Measurements from ENCODE around the gene NKX1-1. TPM values are rescaled to one million over a fixed set of nuclear protein-coding genes. Genes with fewer than 3 reads are reported as not detected.
"Not testable (repeated sequence)": the region's sequence is repeated elsewhere in the genome, so short reads cannot be mapped to it uniquely, and the experiment has no call there.

The NKX1-1 gene
- total RNA-seq (2014; rRNA removed; shearing (Covaris generic)) = not detected in 2 replicates
- polyA plus RNA-seq (2015; cell fraction: cytosol; rRNA removed) = not detected in 2 replicates
- not detected in 2 replicates for polyA plus RNA-seq (2015; cell fraction: nucleus; rRNA removed)

- in situ Hi-C loops (cut with HindIII; ENCODE audit: low pct_unique_long_range_greater_than_20kb, low sequenced_read_pairs) = no loop called here
- no peak for DNase-seq (ENCODE audit: low read depth, low spot score)
Observed at GRCh38 chr4:1406394-1406980, at the start of gene NKX1-1. NKX1-1 (minus strand) TSS chr4:1406442; CDS start chr4:1406442, 0 bp downstream.

- DNase-seq (ENCODE audit: low read depth, low spot score) = no peak
- in situ Hi-C loops (cut with HindIII; ENCODE audit: low pct_unique_long_range_greater_than_20kb, low sequenced_read_pairs) = no loop called here
Observed at GRCh38 chr4:1453731-1454130, 47.5 kb upstream of the NKX1-1 start.

- in situ Hi-C loops (cut with HindIII; ENCODE audit: low pct_unique_long_range_greater_than_20kb, low sequenced_read_pairs) = no loop called here
- no peak for DNase-seq (ENCODE audit: low read depth, low spot score)
Observed at GRCh38 chr4:1452431-1453051, 46.3 kb upstream of the NKX1-1 start.

- in situ Hi-C loops (cut with HindIII; ENCODE audit: low pct_unique_long_range_greater_than_20kb, low sequenced_read_pairs) = no loop called here
- DNase-seq (ENCODE audit: low read depth, low spot score) = no peak
Observed at GRCh38 chr4:1451752-1452122, 45.5 kb upstream of the NKX1-1 start.

- in situ Hi-C loops (cut with HindIII; ENCODE audit: low pct_unique_long_range_greater_than_20kb, low sequenced_read_pairs) = no loop called here
- DNase-seq (ENCODE audit: low read depth, low spot score) = no peak
Observed at GRCh38 chr4:1451106-1451751, 45.0 kb upstream of the NKX1-1 start.

GRCh38 chr4:1449833-1450741 is 43.8 kb upstream of the NKX1-1 start:
- no peak for DNase-seq (ENCODE audit: low read depth, low spot score)
- in situ Hi-C loops (cut with HindIII; ENCODE audit: low pct_unique_long_range_greater_than_20kb, low sequenced_read_pairs) = no loop called here

- DNase-seq (ENCODE audit: low read depth, low spot score) = no peak
- in situ Hi-C loops (cut with HindIII; ENCODE audit: low pct_unique_long_range_greater_than_20kb, low sequenced_read_pairs) = no loop called here
Observed at GRCh38 chr4:1449475-1449832, 43.2 kb upstream of the NKX1-1 start.

- no peak for DNase-seq (ENCODE audit: low read depth, low spot score)
- in situ Hi-C loops (cut with HindIII; ENCODE audit: low pct_unique_long_range_greater_than_20kb, low sequenced_read_pairs) = no loop called here
Observed at GRCh38 chr4:1448589-1449420, 42.6 kb upstream of the NKX1-1 start.

GRCh38 chr4:1447676-1448588 is 41.7 kb upstream of the NKX1-1 start:
- no peak for DNase-seq (ENCODE audit: low read depth, low spot score)
- in situ Hi-C loops (cut with HindIII; ENCODE audit: low pct_unique_long_range_greater_than_20kb, low sequenced_read_pairs) = no loop called here

- no peak for DNase-seq (ENCODE audit: low read depth, low spot score)
- in situ Hi-C loops (cut with HindIII; ENCODE audit: low pct_unique_long_range_greater_than_20kb, low sequenced_read_pairs) = no loop called here
Observed at GRCh38 chr4:1446502-1447386, 40.5 kb upstream of the NKX1-1 start.

GRCh38 chr4:1445716-1446445 is 39.6 kb upstream of the NKX1-1 start:
- in situ Hi-C loops (cut with HindIII; ENCODE audit: low pct_unique_long_range_greater_than_20kb, low sequenced_read_pairs) = no loop called here

GRCh38 chr4:1443688-1444172 is 37.5 kb upstream of the NKX1-1 start:
- in situ Hi-C loops (cut with HindIII; ENCODE audit: low pct_unique_long_range_greater_than_20kb, low sequenced_read_pairs); DNase-seq (ENCODE audit: low read depth, low spot score): not testable (repeated sequence)

More at GRCh38 chr4:1445716-1446445, 39.6 kb upstream of the NKX1-1 start:
- no peak for DNase-seq (ENCODE audit: low read depth, low spot score)

GRCh38 chr4:1427010-1427409 is 20.8 kb upstream of the NKX1-1 start:
- in situ Hi-C loops (cut with HindIII; ENCODE audit: low pct_unique_long_range_greater_than_20kb, low sequenced_read_pairs) = no loop called here
- DNase-seq (ENCODE audit: low read depth, low spot score) = no peak

- in situ Hi-C loops (cut with HindIII; ENCODE audit: low pct_unique_long_range_greater_than_20kb, low sequenced_read_pairs) = no loop called here
- DNase-seq (ENCODE audit: low read depth, low spot score) = no peak
Observed at GRCh38 chr4:1421657-1422056, 15.4 kb upstream of the NKX1-1 start.

- no peak for DNase-seq (ENCODE audit: low read depth, low spot score)
- in situ Hi-C loops (cut with HindIII; ENCODE audit: low pct_unique_long_range_greater_than_20kb, low sequenced_read_pairs) = no loop called here
Observed at GRCh38 chr4:1419708-1420107, 13.5 kb upstream of the NKX1-1 start.

Measured in SK-MEL-5 (cell line).